Mesenchymal stem cell (in vitro differentiated cells and primary cell): ENCODE results near the gene MTUS2.

ENCODE experiments used
- DNase-seq: peaks from one replicate; pipeline ENCODE4 v3.0.0-alpha.2; 2013
- H2AFZ ChIP-seq: one replicate; pipeline ENCODE4 v1.6.1; 2013; ENCODE audit warnings: low read depth, mild to moderate bottlenecking, control low read depth, inconsistent platforms, low read length, moderate library complexity
- H2AK5ac ChIP-seq: 2 replicates; pipeline ENCODE4 v1.6.1; 2013; ENCODE audit warnings: low read length, moderate library complexity, mild to moderate bottlenecking, inconsistent platforms; ENCODE audit not compliant: severe bottlenecking
- H2BK120ac ChIP-seq: one replicate; pipeline ENCODE4 v1.6.1; 2013; ENCODE audit warnings: low read depth, mild to moderate bottlenecking, inconsistent platforms, low read length, moderate library complexity
- H2BK12ac ChIP-seq, 2 experiments: one replicate each; pipeline ENCODE4 v1.6.1; 2013; ENCODE audit warnings: inconsistent platforms in 2 of 2, low read length in 2 of 2, mild to moderate bottlenecking in 2 of 2, moderate library complexity in 2 of 2, control low read depth in 1 of 2
- H2BK15ac ChIP-seq: one replicate; pipeline ENCODE4 v1.6.1; 2013; ENCODE audit warnings: mild to moderate bottlenecking, low read depth, inconsistent platforms; ENCODE audit not compliant: poor library complexity, severe bottlenecking
- H2BK5ac ChIP-seq: 2 replicates; pipeline ENCODE4 v1.6.1; 2013; ENCODE audit warnings: low read depth, mild to moderate bottlenecking, low read length, control low read depth, inconsistent platforms; ENCODE audit not compliant: poor library complexity, severe bottlenecking
- H3K14ac ChIP-seq, 2 experiments: one replicate each; pipeline ENCODE4 v1.6.1; 2013; ENCODE audit warnings: inconsistent platforms in 2 of 2, low read length in 2 of 2, control low read depth in 1 of 2, mild to moderate bottlenecking in 1 of 2, moderate library complexity in 1 of 2
- H3K18ac ChIP-seq, 2 experiments: one replicate each; pipeline ENCODE4 v1.6.1; 2013; ENCODE audit warnings: inconsistent platforms in 2 of 2, low read length in 2 of 2, control low read depth in 1 of 2, low read depth in 1 of 2, mild to moderate bottlenecking in 1 of 2
- H3K23ac ChIP-seq, 2 experiments: one replicate each; pipeline ENCODE4 v1.6.1; 2013; ENCODE audit warnings: inconsistent platforms in 2 of 2, low read length in 2 of 2, mild to moderate bottlenecking in 2 of 2, moderate library complexity in 2 of 2, control low read depth in 1 of 2
- H3K27ac ChIP-seq: 2 replicates; pipeline ENCODE4 v1.5.1; 2013; ENCODE audit warnings: mild to moderate bottlenecking, moderate library complexity, low read length, control low read depth, inconsistent platforms; ENCODE audit not compliant: poor library complexity, severe bottlenecking
- H3K27me3 ChIP-seq, 2 experiments: 2 replicates each; pipeline versions ENCODE4 v1.6.1 to v1.7.0; 2013; ENCODE audit warnings: low read length in 2 of 2, mild to moderate bottlenecking in 2 of 2, moderate library complexity in 2 of 2, control low read depth in 1 of 2, inconsistent platforms in 1 of 2; ENCODE audit not compliant: control insufficient read depth in 1 of 2, insufficient read depth in 1 of 2
- H3K36me3 ChIP-seq, 2 experiments: 2 replicates each; pipeline versions ENCODE4 v1.6.1 to v1.7.0; 2013; ENCODE audit warnings: low read length in 2 of 2, control low read depth in 1 of 2, inconsistent platforms in 1 of 2, low read depth in 1 of 2, mild to moderate bottlenecking in 1 of 2; ENCODE audit not compliant: insufficient read depth in 2 of 2, control insufficient read depth in 1 of 2
- H3K4ac ChIP-seq, 2 experiments: one replicate each; pipeline ENCODE4 v1.6.1; 2013; ENCODE audit warnings: inconsistent platforms in 2 of 2, low read length in 2 of 2, mild to moderate bottlenecking in 2 of 2, moderate library complexity in 2 of 2, control low read depth in 1 of 2, low read depth in 1 of 2
- H3K4me1 ChIP-seq: 2 replicates; pipeline ENCODE4 v1.6.1; 2013; ENCODE audit warnings: low read depth, low read length, control low read depth; ENCODE audit not compliant: control insufficient read depth, insufficient read depth
- H3K4me2 ChIP-seq: 2 replicates; pipeline ENCODE4 v1.6.1; 2013; ENCODE audit warnings: low read length, mild to moderate bottlenecking, inconsistent platforms; ENCODE audit not compliant: poor library complexity, severe bottlenecking
- H3K4me3 ChIP-seq, 2 experiments: 2 replicates each; pipeline versions ENCODE4 v1.5.1 to v1.7.0; 2013; ENCODE audit warnings: low read length in 2 of 2, mild to moderate bottlenecking in 2 of 2, control low read depth in 1 of 2, low read depth in 1 of 2; ENCODE audit not compliant: insufficient read depth in 1 of 2
- H3K79me1 ChIP-seq: replicated peaks from 2 replicates; pipeline ENCODE4 v1.6.1; 2013; ENCODE audit warnings: mild to moderate bottlenecking, control low read depth, low read length, inconsistent platforms; ENCODE audit not compliant: poor library complexity, severe bottlenecking
- H3K9ac ChIP-seq: 2 replicates; pipeline ENCODE4 v1.7.0; 2013; ENCODE audit warnings: mild to moderate bottlenecking, low read length, moderate library complexity
- H3K9me3 ChIP-seq: 2 replicates; pipeline ENCODE4 v1.7.0; 2013; ENCODE audit warnings: mild to moderate bottlenecking, low read length; ENCODE audit not compliant: control insufficient read depth
- H4K8ac ChIP-seq: one replicate; pipeline ENCODE4 v1.6.1; 2013; ENCODE audit warnings: inconsistent platforms, mild to moderate bottlenecking, low read length, moderate library complexity
- H4K91ac ChIP-seq: one replicate; pipeline ENCODE4 v1.6.1; 2013; ENCODE audit warnings: mild to moderate bottlenecking, low read length, inconsistent platforms
- WGBS: methylation state at CpG from one replicate; pipeline ENCODE4 v1.1.7; 2013; ENCODE audit warnings: mixed read lengths; 5-methylcytosine and 5-hydroxymethylcytosine counted together

MTUS2 gene

GRCh38 chr13:28991764-28992163, 171.6 kb downstream of the MTUS2 start:
- no peaks in the 10 kb centered on the region for H3K4me1 ChIP-seq
- no peak overlapping the region for H2BK120ac ChIP-seq
- H3K27me3 ChIP-seq = no peaks in the 10 kb centered on the region
- no peak overlapping the region for H3K27ac ChIP-seq
- H3K4me3 ChIP-seq = no peak overlapping the region
- H4K91ac ChIP-seq = no peak overlapping the region
- no peak overlapping the region for H2AFZ ChIP-seq
- H3K79me1 ChIP-seq = no peaks in the 10 kb centered on the region
- H3K18ac ChIP-seq = no peak overlapping the region
- no peak for DNase-seq
- H2AK5ac ChIP-seq = no peak overlapping the region
- no peak overlapping the region for H3K4ac ChIP-seq
- H3K14ac ChIP-seq = no peak overlapping the region
- no peak overlapping the region for H4K8ac ChIP-seq
- no peak overlapping the region for H3K4me2 ChIP-seq
- no peaks in the 10 kb centered on the region for H3K36me3 ChIP-seq
- H3K9me3 ChIP-seq = no peaks in the 10 kb centered on the region
- no peak overlapping the region for H2BK5ac ChIP-seq
- no peak overlapping the region for H3K9ac ChIP-seq
- no peak overlapping the region for H2BK12ac ChIP-seq
- H3K23ac ChIP-seq = no peak overlapping the region
- no peak overlapping the region for H2BK15ac ChIP-seq

- H2BK12ac ChIP-seq = no peak overlapping the region
- H3K36me3 ChIP-seq = no peaks in the 10 kb centered on the region
- no peak overlapping the region for H3K23ac ChIP-seq
- H4K8ac ChIP-seq = no peak overlapping the region
- H3K27me3 ChIP-seq = no peaks in the 10 kb centered on the region
- no peak overlapping the region for H2BK5ac ChIP-seq
- no peak overlapping the region for H2BK120ac ChIP-seq
- H3K4me2 ChIP-seq = no peak overlapping the region
- no peak overlapping the region for H2BK15ac ChIP-seq
- no peak overlapping the region for H3K27ac ChIP-seq
- no peak overlapping the region for H2AFZ ChIP-seq
- DNase-seq = no peak
- no peak overlapping the region for H3K18ac ChIP-seq
- H3K9ac ChIP-seq = no peak overlapping the region
- peaks cover 14% of the 10 kb centered on the region for H3K9me3 ChIP-seq
- H3K4ac ChIP-seq = no peak overlapping the region
- H3K14ac ChIP-seq = no peak overlapping the region
- no peaks in the 10 kb centered on the region for H3K79me1 ChIP-seq
- no peak overlapping the region for H2AK5ac ChIP-seq
- H3K4me1 ChIP-seq = no peaks in the 10 kb centered on the region
- WGBS = 83% methylated on average over 2 of the region's 3 CpGs
- H3K4me3 ChIP-seq = no peak overlapping the region
- H4K91ac ChIP-seq = no peak overlapping the region
Observed at GRCh38 chr13:29000826-29001225, 180.7 kb downstream of the MTUS2 start.

GRCh38 chr13:29005035-29005762, 185.1 kb downstream of the MTUS2 start:
- H3K4me2 ChIP-seq = no peak overlapping the region
- no peak overlapping the region for H2AFZ ChIP-seq
- no peak overlapping the region for H2BK120ac ChIP-seq
- 57% methylated on average over 8 of the region's 8 CpGs for WGBS
- no peak overlapping the region for H3K14ac ChIP-seq
- no peak overlapping the region for H3K4me3 ChIP-seq
- no peak overlapping the region for H3K4ac ChIP-seq
- H3K4me1 ChIP-seq = no peaks in the 10 kb centered on the region
- H3K18ac ChIP-seq = no peak overlapping the region
- no peak overlapping the region for H2AK5ac ChIP-seq
- peaks cover 4% of the 10 kb centered on the region for H3K9me3 ChIP-seq
- no peaks in the 10 kb centered on the region for H3K79me1 ChIP-seq
- no peak overlapping the region for H2BK12ac ChIP-seq
- no peaks in the 10 kb centered on the region for H3K36me3 ChIP-seq
- DNase-seq = no peak
- H4K91ac ChIP-seq = peak overlapping the region; percentile 52
- no peak overlapping the region for H3K23ac ChIP-seq
- H3K27me3 ChIP-seq = no peaks in the 10 kb centered on the region
- H2BK5ac ChIP-seq = no peak overlapping the region
- no peak overlapping the region for H4K8ac ChIP-seq
- H2BK15ac ChIP-seq = no peak overlapping the region
- no peak overlapping the region for H3K9ac ChIP-seq
- H3K27ac ChIP-seq = no peak overlapping the region

GRCh38 chr13:29005763-29006120, 185.6 kb downstream of the MTUS2 start:
- Histone ChIP-seq H3K4me1 (no peaks in the 10 kb centered on the region), H3K27me3 (no peaks in the 10 kb centered on the region), H4K8ac (no peak overlapping the region), H3K18ac (no peak overlapping the region), H2AK5ac (no peak overlapping the region), H2BK15ac (no peak overlapping the region), H3K9me3 (peaks cover under 1% of the 10 kb centered on the region), H3K14ac (no peak overlapping the region), H3K27ac (no peak overlapping the region), H2BK5ac (no peak overlapping the region), H3K79me1 (no peaks in the 10 kb centered on the region), H3K4me3 (no peak overlapping the region), H3K9ac (no peak overlapping the region), H3K23ac (no peak overlapping the region), H4K91ac (no peak overlapping the region), H3K4ac (no peak overlapping the region), H2AFZ (no peak overlapping the region), H3K4me2 (no peak overlapping the region), H2BK12ac (no peak overlapping the region), H3K36me3 (no peaks in the 10 kb centered on the region), H2BK120ac (no peak overlapping the region)
- no peak for DNase-seq
- 89% methylated on average over 2 of the region's 2 CpGs for WGBS
